Ovary (tissue), 10 donors: ENCODE measurements around the gene CEP170B. TPM values are rescaled to one million over a fixed set of nuclear protein-coding genes. Genes with fewer than 3 reads are reported as not detected.
A peak's percentile ranks its signal among the peaks of the same experiment; 100 is the strongest.

Experiments used
- DNase-seq, 5 donors: peaks; one replicate each; pipeline ENCODE4 v3.0.0-alpha.2; 2019 to 2020
- H3K27ac ChIP-seq, 2 donors: fragments of 200-600 bp; one replicate each; pipeline versions ENCODE4 v1.5.1 to v1.8.0; 2019 to 2022
- H3K27me3 ChIP-seq: fragments of 200-600 bp; one replicate; pipeline ENCODE4 v1.8.0; 2022
- H3K36me3 ChIP-seq: fragments of 200-600 bp; sonication (generic); one replicate; pipeline ENCODE4 v1.5.1; 2019
- H3K4me1 ChIP-seq: one replicate; pipeline ENCODE4 v1.8.1; 2013; ENCODE audit warnings: mild to moderate bottlenecking, moderate library complexity; ENCODE audit not compliant: insufficient read depth
- H3K4me3 ChIP-seq: fragments of 200-600 bp; sonication (generic); one replicate; pipeline ENCODE4 v1.5.1; 2017
- H3K9me3 ChIP-seq, 2 donors: fragments of 200-600 bp in 1 of 2; sonication (generic) in 1 of 2; one replicate each; pipeline versions ENCODE4 v1.5.1 to v1.8.1; 2013 to 2019; ENCODE audit warnings: mild to moderate bottlenecking in 1 of 2, moderate library complexity in 1 of 2
- EP300 ChIP-seq: sonication (generic); formaldehyde crosslinking; IDR thresholded peaks from one replicate; pipeline ENCODE4 v1.6.1; 2017; ENCODE audit warnings: antibody characterized with exemption
- POLR2A ChIP-seq: fragments of 450-650 bp; IDR thresholded peaks from one replicate; pipeline ENCODE4 v1.6.1; 2017; ENCODE audit warnings: antibody characterized with exemption, mild to moderate bottlenecking, moderate library complexity
- WGBS, 3 donors: extraction: QIAGEN DNeasy Blood & Tissue Kit in 1 of 3; methylation state at CpG; one replicate each; pipeline versions ENCODE4 v1.1.5 to v1.1.7; 2013 to 2017; 5-methylcytosine and 5-hydroxymethylcytosine counted together
- intact Hi-C, 4 donors: fragments of 100-400 bp; cut with DNase I; formaldehyde crosslinking; loops; one replicate each; pipeline versions ENCODE4 v1.11.0 to v1.15.1; 2022 to 2023
- long read RNA-seq, 3 donors: library from polyadenylated mRNA in 2 of 3; unstranded in 2 of 3; transcript quantifications; one replicate each; pipeline ENCODE4 v2.0.0 and lab custom pipeline, GENCODE V29; 2021 to 2026
- polyA plus RNA-seq, 2 donors: library from polyadenylated mRNA; stranded (reverse); fragments of 200-250 nt in 1 of 2; fragments of 350-450 nt in 1 of 2; fragmentation: Illumina TruSeq in 1 of 2; extraction: RNeasy Lipid Tissue Mini Kit (QIAGEN cat#74804) in 1 of 2; gene quantifications; one replicate each; pipeline ENCODE4 v1.2.3, GENCODE V29; 2013 to 2014
- total RNA-seq, 7 donors: library from RNA; depleted of rRNA in 2 of 7; stranded (reverse); fragments of >200 nt in 2 of 7; fragmentation: NEBNext Ultra II Directional in 3 of 7; extraction: Animal tissue kit (Norgen Biotek cat#: 25700) in 3 of 7; gene quantifications; one replicate each; pipeline versions ENCODE4 v1.1.0 to v1.2.4, GENCODE V29; 2016 to 2023
- TF ChIP-seq, protein P1 (sequence below), 3 donors: fragments of 450-650 bp in 2 of 3; fragments of 200-600 bp in 1 of 3; IDR thresholded peaks; one replicate each; pipeline versions ENCODE4 v1.5.1 to v1.8.0; 2016 to 2022; ENCODE audit warnings: antibody characterized with exemption in 3 of 3, mild to moderate bottlenecking in 1 of 3
- donor health status: DM: no; HTN: no; CAD: no; lungs with moderate emphysema.
- donor health status: DM: no; HTN: no; CAD: no.
- donor health status: Bipolar disorder and iron deficiency.
- donor health status: DM: yes; HTN: yes; CAD: no.
- donor health status: DM: no; HTN: no; CAD: no.
- donor health status: DM: yes; HTN: yes; CAD: no.

The CEP170B gene
- total RNA-seq (10 to 100 TPM in 4 of 7 donors, 1 to 10 TPM in 3; 3.0 to 22.7 (median 11.7) TPM), polyA plus RNA-seq (1 to 10 TPM; 1.9 to 5.1 TPM)
- long read RNA-seq, donor 1, partial matches to known transcripts: 0 of 4 reads
- long read RNA-seq, donor 1, other reads (novel, unspliced or antisense): 3 of 4 reads
- long read RNA-seq, donor 2: 0 reads
- long read RNA-seq, donor 3, partial matches to known transcripts: 16 of 18 reads
- long read RNA-seq, donor 3, other reads (novel, unspliced or antisense): 2 of 18 reads

DNA sequence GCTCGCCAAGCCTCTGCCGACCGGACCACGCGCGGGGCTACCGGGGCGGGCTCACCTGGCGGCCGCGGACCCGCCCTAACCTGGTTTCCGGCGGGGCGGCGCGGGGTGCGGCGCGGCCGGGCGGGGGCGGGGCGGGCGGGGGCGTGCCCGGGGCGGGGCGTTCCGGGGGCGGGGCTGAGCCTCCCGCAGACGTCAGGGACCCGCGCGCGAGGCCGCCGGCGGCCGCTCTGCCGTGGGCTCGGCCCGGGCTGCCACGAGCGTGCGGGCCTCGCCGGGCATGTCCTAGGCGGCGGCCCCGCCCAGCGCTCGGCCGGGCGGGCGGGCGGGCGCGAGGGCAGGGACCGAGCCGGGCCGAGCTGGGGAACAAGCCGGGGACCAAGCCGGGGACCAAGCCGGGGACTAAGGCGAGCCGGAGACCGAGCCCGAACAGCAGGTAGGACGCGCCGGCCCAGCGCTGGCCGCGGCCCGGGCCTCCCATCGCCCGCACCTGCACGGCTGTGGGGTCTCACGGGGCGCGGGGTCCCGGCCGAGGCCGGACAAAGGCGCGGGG, at the start of gene CEP170B:
Gene CEP170B, plus strand, starts transcription at position 188 of the 550 bp plus-strand sequence. CDS start 3,183 bp downstream, outside the sequence.
- Histone ChIP-seq H3K4me1 (peaks cover 11% of the 10 kb centered on the region), H3K4me3 (peak within 1 kb of the TSS; percentile 54), H3K27me3 (no peaks in the 10 kb centered on the region), H3K27ac (no peak within 1 kb of the TSS), H3K9me3 (no peaks in the 10 kb centered on the region), H3K36me3 (no peaks in the 10 kb centered on the region)
- 0 to 1% (median 1%) methylated on average over 19 to 81 of the region's 88 CpGs for WGBS, 3 donors
- intact Hi-C loops: loop anchor here in 1 of 4 donors (1.0 kb wide), 1 partner anchor 69 kb away; no protein-coding TSS in a partner anchor
- DNase-seq: peak in 2 of 5 donors; percentile 55 to 62
- no peak for TF ChIP-seq POLR2A
- TF ChIP-seq, protein P1, sequence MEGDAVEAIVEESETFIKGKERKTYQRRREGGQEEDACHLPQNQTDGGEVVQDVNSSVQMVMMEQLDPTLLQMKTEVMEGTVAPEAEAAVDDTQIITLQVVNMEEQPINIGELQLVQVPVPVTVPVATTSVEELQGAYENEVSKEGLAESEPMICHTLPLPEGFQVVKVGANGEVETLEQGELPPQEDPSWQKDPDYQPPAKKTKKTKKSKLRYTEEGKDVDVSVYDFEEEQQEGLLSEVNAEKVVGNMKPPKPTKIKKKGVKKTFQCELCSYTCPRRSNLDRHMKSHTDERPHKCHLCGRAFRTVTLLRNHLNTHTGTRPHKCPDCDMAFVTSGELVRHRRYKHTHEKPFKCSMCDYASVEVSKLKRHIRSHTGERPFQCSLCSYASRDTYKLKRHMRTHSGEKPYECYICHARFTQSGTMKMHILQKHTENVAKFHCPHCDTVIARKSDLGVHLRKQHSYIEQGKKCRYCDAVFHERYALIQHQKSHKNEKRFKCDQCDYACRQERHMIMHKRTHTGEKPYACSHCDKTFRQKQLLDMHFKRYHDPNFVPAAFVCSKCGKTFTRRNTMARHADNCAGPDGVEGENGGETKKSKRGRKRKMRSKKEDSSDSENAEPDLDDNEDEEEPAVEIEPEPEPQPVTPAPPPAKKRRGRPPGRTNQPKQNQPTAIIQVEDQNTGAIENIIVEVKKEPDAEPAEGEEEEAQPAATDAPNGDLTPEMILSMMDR (IDR thresholded peaks at IDR 0.05): no peak
- TF ChIP-seq EP300: no peak

DNA sequence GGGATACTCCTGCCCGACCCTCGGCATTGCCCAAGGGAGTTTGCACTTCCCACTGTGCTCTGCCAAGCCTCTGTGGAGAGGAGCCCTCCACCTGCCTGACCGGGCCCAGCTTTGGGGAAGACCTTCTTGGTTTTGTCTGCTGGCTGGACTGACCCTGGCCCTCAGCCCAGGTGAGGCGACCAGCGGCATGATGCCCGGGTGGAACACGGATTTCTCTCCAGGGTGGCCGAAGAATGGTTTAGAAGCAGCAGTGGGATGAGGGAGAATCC, 48.5 kb upstream of the CEP170B start:
- TF ChIP-seq, protein P1 (IDR thresholded peaks at IDR 0.05): no peak
- TF ChIP-seq EP300: no peak
- no peak for TF ChIP-seq POLR2A
- Histone ChIP-seq H3K27ac (peak overlapping the region in 1 of 2 donors; percentile 87), H3K27me3 (no peaks in the 10 kb centered on the region), H3K4me3 (peak overlapping the region; percentile 73), H3K4me1 (no peaks in the 10 kb centered on the region), H3K9me3 (no peaks in the 10 kb centered on the region), H3K36me3 (no peaks in the 10 kb centered on the region)
- DNase-seq: no peak
- intact Hi-C loops: no loop called here
- 1 to 4% (median 4%) methylated on average over 8 of the region's 8 CpGs for WGBS, 3 donors

DNA sequence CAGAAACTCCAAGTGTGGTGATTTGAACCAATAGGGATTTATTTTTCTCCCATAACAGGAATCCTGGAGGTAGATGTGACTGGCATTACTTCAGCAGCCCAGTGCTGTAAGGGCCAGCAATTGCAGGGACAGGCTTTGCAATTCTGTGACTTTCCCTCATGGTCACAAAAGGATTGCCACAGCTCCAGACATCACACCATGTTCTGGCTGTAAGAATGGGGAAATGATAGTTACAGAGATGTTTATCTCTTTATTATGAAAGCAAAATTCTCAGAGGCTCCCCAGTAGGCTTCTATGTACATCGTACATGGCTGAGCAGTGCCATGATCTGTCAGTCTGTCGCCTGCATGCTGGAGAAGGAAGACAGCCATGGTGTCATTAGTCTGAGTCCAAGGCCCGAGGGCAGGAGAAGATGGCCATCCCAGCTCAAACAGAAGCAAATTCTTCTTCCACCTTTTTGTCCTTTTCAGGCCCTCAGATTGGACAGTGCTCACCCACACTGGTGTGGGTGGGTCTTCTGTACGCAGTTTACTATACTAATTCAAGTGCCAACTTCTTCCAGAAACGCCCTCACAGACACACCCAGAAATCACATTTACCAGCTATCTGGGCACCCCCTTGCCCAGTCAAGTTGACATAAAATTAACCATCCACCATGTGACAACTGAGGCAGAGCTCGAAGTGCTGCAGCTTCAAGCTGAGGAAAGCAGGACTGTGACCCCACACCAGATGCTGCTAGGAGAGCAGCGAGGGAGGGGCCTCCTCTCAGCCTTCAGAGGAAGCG, 46.9 kb upstream of the CEP170B start:
- Histone ChIP-seq H3K27ac (no peak overlapping the region), H3K27me3 (no peaks in the 10 kb centered on the region), H3K9me3 (no peaks in the 10 kb centered on the region), H3K4me1 (no peaks in the 10 kb centered on the region), H3K36me3 (no peaks in the 10 kb centered on the region), H3K4me3 (no peak overlapping the region)
- WGBS, 3 donors: 92 to 95% (median 95%) methylated on average over 8 of the region's 8 CpGs
- DNase-seq: peak in 2 of 5 donors; percentile 8 to 25
- TF ChIP-seq, protein P1 (IDR thresholded peaks at IDR 0.05): no peak
- TF ChIP-seq POLR2A (no peak), EP300 (no peak)
- intact Hi-C loops: no loop called here

DNA sequence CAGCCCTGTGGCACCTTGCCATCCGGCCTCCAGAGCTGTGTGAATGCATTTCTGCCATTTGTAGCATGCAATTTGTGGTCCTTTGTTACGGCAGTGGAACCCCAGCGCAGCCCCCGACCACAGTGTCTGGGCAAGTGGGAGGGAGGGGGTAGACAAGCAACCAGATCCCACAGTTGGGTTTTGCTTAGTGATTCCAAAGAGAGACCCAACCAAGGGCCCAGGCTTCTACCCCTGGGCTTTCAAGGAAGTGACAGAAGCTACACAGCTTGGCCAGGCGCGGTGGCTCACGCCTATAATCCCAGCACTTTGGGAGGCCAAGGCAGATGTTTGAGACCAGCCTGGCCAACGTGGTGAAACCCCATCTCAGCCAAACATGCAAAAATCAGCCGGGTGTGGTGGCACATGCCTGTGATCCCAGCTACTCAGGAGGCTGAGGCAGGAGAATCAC, 46.3 kb upstream of the CEP170B start:
- WGBS, 3 donors: 86 to 90% (median 88%) methylated on average over 9 of the region's 9 CpGs
- H3K4me3 ChIP-seq: no peak overlapping the region
- H3K27ac ChIP-seq: no peak overlapping the region
- H3K4me1 ChIP-seq: no peaks in the 10 kb centered on the region
- TF ChIP-seq, protein P1 (IDR thresholded peaks at IDR 0.05): no peak
- TF ChIP-seq POLR2A: no peak
- TF ChIP-seq EP300: no peak
- H3K27me3 ChIP-seq: no peaks in the 10 kb centered on the region
- intact Hi-C loops: no loop called here
- H3K9me3 ChIP-seq: no peaks in the 10 kb centered on the region
- no peaks in the 10 kb centered on the region for H3K36me3 ChIP-seq
- peak in 3 of 5 donors; percentile 15 to 38 (median 26) for DNase-seq
